Adrenal gland (tissue), 5 donors: ENCODE data around the gene CLIP4.

Source experiments
- CTCF ChIP-seq, 6 experiments: fragments of 450-650 bp in 4 of 6; fragments of 200-600 bp in 2 of 6; sonication (generic) in 1 of 6; IDR thresholded peaks; 1 replicate in 5 of 6; 2 replicates in 1 of 6; pipeline versions ENCODE4 v1.5.1 to v1.8.0; 2016 to 2021; ENCODE audit warnings: antibody characterized with exemption in 6 of 6, mild to moderate bottlenecking in 2 of 6, moderate library complexity in 1 of 6
- POLR2A ChIP-seq, 2 donors: fragments of 450-650 bp; IDR thresholded peaks; one replicate each; pipeline ENCODE4 v1.6.1; 2017; ENCODE audit warnings: antibody characterized with exemption in 2 of 2, mild to moderate bottlenecking in 2 of 2, moderate library complexity in 1 of 2
- donor health status: DM: no; HTN: no; CAD: no.

GRCh38 chr2:29072251-29072650 lies 43.0 kb upstream of the CLIP4 start:
- TF ChIP-seq CTCF (IDR thresholded peaks at IDR 0.05), result no peak
- no peak for TF ChIP-seq POLR2A (IDR thresholded peaks at IDR 0.05)
